ENCODE measurements around the gene IL1R1.
"Not testable (repeated sequence)": the region's sequence is repeated elsewhere in the genome, so short reads cannot be mapped to it uniquely, and the experiment has no call there.

IL1R1 gene, protein sequence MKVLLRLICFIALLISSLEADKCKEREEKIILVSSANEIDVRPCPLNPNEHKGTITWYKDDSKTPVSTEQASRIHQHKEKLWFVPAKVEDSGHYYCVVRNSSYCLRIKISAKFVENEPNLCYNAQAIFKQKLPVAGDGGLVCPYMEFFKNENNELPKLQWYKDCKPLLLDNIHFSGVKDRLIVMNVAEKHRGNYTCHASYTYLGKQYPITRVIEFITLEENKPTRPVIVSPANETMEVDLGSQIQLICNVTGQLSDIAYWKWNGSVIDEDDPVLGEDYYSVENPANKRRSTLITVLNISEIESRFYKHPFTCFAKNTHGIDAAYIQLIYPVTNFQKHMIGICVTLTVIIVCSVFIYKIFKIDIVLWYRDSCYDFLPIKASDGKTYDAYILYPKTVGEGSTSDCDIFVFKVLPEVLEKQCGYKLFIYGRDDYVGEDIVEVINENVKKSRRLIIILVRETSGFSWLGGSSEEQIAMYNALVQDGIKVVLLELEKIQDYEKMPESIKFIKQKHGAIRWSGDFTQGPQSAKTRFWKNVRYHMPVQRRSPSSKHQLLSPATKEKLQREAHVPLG

DNA sequence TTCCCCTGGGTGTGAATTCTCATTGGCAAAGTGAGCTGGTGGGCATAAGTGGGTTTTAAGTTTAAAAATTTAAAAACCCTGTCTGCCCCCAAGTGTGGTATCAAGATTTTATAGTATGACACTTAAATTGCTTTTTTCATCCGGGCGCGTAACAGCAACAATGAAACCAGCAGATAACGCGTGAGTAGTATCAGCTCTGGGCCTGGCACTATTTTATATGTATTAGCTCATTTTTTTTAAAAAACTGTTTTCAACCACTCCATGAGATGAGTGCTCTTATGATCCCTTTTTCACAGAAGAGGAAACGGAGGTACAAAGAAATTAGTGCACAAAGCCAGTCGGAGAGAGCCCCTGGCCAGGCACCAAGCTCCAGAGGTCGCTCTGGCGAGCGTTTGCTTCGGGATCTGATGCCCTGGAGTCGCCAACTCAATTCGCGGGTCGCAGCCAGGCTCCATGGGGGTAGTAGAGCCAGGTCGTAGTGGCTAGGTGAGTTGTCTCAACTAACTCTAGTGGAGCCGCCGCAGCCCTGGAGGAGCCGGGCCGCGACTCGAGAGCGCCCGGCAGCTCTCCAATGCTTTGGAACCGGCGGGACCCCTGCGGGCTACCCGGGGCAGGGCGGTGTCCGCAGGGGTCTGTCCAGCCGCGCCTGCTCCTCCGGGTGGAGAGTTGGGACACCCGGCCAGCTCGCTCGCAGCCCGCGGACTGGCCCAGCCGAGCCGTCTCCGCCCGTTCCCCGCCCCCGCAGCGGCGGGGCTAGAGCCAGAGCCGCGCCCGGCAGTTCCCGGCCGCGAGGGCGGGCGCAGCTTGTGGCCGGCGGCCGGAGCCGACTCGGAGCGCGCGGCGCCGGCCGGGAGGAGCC, at the start of gene IL1R1:
Gene IL1R1, plus strand, starts transcription at position 777 of the 859 bp plus-strand sequence. CDS start 14,979 bp downstream, outside the sequence.
- DNase-seq = no peak

DNA sequence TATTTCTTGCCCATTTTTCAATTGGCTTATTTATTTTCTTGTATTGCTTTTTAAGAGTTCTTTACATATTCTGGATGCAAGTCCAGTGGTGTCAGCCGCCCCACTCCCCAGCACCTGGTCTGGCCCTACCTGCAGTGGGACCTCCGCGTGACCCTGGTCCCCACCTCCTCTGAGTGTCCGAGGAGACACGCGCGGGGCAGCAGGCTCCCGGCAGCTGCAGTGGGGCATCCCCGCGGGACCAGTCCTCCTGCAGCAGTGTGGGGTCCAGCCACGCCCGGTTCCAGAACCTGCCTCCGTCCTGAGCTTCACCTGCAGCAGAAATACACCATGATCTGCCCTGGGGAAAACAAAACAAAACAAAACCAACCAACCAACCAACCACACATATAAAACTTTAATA, 48.9 kb upstream of the IL1R1 start:
- DNase-seq = no peak

DNA sequence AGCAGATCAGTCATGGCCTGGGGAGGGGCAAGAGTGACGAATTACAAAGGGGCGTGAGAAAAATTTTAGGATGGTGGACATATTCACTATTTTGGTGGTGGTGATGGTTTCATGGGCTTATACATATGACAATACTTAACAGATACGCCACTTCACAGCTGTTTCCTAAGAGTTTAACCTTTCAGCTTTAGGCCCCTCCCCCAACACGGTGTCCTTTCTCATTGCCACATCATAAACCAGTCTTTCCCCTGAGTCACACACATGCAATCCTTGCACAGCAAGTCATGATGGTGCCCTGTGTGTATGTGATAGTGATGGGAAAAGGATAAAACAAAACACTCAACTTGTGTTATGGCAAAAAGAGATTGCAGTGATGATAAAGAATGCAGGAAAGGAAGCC, 47.6 kb upstream of the IL1R1 start:
- DNase-seq = no peak

DNA sequence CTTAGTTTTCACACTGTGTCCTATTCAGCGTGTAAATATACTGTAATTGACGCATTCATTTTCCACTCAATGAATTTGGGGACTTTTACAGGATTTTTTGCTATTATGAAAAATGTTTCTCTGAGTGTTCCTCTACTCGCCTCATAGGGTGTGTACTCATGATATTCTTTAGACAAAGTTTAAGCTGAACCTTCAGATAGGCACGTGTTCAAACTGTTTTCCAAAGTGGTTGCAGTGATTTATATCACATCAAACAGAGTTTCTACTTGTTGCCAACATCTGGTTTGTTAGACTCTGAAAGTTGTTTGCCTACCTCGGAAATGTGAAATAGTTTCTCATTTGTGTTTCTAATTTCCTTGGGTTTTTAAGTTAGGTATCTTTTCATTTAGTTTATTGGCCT, 46.4 kb upstream of the IL1R1 start:
- DNase-seq = no peak

DNA sequence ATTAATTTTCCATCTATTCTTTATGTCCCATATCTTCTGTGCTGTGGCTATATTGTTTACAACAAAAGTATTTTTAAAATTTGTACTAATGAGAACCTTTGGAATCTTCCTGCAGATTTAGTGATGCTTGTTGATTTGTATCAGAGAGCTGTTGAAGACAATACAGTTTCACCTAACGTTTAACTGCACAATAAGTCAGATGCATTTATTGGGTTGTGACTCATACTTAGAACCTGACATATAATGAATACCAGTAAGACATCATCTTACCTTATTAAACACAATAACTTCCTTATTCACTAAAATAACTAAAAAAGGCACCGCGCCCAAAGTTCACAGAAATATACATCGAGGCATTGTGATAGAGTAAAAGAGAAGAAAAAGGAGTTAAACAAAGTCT, 43.8 kb upstream of the IL1R1 start:
- DNase-seq = no peak

DNA sequence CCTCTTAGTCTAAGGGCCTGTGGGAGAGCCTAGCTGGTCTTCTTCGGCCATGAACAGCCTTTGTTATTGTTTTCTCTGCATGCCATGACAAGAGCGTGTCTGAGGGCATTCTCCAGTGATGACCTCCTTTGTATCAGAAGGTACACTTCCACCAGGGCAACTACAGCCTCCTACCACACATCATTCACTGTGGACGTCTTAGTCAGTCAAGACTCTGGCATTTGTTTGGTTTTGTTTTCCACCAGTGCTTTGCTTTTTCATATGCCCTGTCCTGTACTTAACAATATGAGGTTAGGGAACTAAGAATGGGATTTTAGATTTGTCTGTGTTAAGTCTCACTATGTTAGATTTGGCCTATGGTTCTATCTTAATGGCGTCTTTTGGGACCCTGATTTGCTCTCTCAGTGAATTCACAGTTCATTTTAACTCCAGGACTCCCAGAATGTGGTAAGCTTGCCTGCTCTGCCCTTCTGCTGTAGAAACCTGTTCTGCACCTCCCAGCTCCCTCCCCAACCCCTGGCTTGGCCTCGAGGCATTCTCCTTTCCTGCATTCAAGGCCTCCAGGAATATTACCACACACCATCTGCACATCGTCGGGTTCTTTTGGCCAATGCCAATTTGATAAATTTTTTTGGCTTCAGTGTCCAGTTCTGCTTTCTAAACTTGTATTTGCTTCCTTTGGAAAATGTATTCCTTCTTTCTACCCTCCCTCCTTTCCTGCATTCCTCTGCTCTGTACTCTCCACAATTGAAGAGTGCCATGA, 42.8 kb upstream of the IL1R1 start:
- no peak for DNase-seq

DNA sequence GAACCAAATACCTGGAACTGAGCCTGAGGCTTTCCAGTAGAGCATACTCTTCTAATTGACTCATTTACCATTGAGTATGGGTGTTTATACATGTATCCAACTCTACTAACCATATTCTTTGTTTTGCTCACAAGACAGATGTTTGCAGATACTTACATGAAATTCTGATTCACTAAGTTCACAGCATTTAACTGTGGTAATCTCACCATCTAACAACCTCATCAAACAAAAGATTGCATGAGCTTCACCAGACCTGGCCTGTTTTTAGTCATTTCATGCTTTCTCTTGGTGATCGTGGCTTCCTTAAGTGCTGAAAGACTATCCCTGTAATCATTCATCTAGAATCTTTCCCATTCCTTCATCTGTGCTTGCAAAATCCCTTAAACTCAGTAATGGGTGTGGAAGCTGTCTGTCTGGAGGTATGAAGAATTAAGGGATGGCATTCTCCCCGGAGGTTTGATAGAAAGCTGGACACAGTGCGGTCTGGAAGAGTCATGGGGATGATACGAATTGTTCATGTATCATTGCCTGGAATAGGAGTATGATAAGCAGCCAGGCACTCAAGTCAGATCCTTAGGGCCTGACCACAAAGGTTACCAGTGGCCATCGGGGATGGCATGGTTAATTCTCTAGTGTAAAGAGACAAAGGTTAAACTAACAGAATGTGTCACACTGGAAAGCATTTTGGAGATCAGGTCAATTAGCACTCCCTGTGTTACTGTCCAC, 42.0 kb upstream of the IL1R1 start:
- no peak for DNase-seq

DNA sequence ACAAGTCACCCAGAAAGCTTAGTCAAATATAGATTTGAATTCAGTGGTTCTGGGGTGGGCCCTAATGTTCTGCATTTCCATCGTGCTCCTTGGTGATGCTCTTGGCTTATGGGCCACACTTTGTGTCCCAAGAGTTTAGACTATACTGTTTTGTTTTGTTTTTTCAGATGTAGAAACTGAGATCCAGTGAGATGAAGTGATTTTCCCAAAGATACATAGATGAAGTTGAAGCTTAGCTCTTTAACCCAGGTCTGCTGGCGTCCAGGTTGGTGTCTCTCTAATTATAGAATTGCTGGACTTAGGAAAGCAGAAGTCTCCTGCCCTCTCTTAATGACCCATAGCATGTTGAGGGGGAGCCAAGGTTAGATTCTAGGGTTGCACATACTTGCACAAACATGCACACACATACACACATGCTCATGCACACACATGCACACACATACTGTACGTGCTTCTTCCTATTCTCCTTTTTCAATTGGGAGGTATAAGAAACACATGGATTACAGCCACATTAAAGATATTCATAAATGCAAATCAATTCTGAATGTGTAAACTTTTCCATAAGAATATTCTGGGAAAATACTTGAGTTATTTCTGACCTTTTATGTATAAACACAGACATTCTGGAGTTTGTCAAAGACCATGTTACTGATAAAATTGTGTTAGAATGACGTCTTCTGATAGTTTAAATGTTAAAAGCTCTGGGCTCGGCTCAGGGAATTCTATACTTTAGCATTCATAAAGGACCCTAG, 41.3 kb upstream of the IL1R1 start:
- no peak for DNase-seq

DNA sequence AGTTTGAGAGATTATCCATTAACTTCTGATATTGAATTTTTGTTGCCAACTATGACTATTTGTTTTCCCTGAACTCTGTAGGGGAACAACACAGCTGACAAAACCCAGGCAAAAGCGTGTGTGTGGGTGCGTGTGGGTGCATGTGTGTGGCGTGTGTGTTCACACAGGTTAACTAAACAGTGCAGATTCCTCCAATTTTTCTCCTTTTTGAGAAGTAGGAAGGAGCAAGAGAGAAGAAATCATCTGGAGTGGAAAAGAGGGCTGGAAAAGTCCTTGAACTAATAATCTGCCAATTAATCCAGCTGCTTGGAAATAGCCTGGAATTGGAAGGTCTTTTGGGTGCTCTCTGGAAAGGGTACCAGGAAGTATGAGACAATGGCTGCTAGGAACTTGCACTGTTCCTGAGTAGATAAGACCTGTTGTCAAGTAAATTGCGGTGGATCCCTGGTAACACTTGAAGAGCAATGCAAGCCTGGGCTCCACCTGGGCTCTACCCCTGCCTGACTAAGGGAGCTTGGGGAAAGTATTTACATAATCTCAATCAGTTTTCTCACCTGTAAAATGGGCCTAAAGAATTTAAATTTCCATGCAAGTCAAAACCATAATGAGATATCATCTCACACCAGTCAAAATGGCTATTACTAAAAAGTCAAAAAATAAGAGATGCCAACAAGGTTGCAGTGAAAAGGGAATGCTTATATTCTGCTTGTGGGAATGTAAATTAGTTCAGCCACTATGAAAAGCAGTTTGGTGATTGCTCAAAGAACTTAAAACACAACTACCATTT, 40.5 kb upstream of the IL1R1 start:
- DNase-seq = no peak

DNA sequence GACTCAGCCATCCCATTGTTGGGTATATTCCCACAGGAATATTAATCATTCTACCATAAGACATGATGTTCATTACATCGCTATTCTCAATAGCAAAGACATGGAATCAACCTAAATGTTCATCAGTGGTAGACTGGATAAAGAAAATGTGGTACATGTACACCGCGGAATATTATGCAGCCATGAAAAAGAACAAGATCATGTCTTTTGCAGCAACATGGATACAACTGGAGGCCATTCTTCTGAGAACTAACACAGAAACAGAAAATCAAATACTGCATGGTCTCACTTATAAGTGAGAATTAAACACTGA, 40.0 kb upstream of the IL1R1 start:
- not testable (repeated sequence) for DNase-seq

DNA sequence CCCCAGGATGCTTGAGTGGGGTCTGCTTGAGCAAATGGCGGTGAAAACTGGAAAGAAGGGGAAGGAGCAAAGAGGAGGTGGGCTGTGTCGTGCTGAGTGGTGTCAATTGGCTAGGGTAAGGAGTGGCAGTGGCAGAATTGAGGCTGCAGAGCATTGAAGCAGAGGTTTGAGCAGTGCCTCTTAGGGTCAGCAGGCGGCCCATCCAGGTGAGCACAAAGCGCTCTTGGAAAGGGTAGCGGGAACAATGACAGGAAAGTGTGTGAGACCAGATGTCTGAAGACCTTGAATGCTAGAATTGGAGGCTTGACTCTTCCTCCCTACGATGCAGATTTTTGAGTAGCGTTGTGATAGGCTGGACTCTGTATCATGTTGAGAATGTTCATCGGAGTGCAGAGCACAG, 39.3 kb upstream of the IL1R1 start:
- no peak for DNase-seq

DNA sequence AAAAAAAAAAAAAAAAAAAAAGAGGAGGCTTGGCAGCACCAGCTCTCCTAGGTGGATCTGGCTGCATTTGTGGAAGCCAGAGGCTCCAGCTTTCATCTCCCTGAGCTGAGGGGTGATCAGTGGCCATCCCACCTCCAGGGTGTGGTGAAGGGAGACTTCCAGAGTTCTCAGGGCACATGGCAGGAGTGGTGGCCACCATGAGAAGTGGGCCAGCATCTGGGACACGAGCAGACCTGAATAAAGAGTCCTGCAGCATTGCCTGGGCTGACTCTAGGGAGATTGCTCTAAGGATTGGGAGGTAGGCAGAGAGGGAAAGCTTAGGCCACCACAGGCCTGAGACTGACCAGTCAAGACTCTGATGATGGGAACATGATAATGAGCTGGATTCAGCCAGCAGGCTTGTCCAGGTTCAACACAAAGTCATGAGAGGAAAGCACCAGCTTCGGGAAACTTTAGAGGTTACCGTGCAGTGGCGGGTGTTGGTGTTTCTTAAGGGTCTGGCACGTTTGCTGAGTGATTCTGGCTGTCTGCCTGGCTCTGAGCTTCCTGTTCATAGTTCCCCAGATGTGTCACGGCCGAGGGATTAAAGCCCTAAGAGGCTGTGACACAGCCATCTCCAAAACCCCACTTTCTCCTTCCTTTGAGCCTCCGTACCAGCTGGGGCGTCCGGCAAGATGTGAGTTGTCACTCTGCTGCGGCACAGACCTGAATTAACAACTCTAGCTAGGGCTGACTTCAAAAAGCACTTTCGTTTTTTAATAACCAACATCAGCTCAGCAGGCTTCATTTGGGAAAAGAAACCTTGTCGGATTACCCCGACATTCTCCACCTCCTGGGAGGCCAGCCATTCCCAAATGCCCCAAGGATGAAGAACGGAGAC, 38.3 kb upstream of the IL1R1 start:
- DNase-seq = no peak

DNA sequence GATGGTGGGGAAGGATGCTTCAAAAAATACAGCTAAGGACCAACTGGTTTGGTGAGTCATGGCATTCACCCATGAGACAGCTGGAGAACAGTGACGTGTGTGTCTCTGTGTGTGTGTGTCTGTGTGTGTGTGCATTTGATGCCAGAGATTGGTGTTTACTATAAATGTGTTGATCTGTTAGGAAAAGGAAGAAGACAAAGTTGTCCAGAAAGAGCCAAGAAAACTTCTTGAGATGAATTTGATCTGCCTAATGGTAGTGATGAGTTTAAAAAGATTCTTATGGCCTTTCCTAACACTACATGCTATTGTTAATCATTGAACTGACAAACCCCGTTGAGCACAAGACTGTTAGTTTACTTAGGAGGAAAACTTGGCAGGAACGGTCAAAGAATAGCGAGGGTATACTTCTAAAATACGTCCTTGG, 36.4 kb upstream of the IL1R1 start:
- DNase-seq = no peak

DNA sequence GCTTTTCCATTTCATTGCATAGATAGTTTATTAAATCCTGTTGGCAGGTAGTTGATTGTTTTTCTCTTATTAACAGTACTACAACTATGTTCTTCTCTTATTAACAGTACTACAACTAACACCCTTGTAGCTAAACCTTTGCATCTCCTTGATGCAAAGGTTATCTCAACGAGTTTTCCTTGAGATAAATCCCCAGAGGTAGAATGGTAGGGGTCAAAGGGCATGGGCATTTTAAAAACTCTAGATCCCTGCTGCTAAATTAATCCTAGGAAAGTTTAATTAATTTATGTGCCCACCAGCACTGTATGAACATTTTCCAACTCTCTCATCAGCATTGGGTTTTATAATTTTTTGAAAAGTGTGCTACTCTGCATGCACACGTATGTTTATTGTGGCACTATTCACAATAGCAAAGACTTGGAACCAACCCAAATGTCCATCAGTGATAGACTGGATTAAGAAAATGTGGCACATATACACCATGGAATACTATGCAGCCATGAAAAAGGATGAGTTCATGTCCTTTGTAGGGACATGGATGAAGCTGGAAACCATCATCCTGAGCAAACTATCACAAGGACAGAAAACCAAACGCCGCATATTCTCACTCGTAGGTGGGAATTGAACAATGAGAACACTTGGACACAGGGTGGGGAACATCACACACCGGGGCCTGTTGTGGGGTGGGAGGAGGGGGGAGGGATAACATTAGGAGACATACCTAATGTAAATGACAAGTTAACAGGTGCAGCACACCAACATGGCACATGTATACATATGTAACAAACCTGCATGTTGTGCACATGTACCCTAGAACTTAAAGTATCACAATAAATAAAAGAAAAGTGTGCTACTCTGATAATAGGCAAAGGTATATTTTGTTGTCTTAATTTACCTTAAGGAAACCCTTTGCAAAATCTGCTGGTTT, 35.5 kb upstream of the IL1R1 start:
- DNase-seq = not testable (repeated sequence)

DNA sequence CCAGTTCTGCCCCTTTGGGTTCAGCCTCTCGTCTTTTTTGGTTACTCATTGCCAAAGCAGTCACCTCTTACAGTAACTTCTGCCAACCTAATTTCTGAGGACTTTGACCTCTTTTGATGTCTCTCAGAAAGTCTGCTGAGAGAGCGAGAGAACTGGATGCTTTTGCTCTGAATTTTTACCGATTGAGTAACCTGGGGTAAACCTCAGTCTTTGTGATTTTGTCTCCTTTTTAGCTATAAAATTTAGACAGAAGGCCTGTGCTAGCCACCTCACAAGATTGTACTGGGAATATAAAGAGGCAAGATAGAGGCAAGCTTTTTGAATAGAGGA, 34.8 kb upstream of the IL1R1 start:
- DNase-seq = no peak

DNA sequence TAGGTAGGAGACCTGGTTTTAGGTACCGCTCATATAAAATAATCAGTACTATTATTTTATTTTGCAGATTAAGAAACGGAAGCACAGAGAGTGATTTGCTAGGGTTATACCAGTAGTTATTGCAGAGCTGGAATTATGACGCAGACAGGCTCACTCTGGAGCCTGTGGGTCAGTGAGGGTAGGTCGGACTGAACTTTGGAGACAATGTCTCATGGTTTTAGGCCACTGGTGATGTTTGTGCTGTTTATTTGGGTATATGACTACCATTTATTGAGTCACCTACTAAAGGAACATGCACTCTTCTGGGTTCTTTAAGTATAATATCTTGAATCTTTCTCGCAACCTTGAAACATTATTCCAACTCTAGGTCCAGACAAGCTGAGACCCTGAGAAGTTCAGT, 33.5 kb upstream of the IL1R1 start:
- no peak for DNase-seq

DNA sequence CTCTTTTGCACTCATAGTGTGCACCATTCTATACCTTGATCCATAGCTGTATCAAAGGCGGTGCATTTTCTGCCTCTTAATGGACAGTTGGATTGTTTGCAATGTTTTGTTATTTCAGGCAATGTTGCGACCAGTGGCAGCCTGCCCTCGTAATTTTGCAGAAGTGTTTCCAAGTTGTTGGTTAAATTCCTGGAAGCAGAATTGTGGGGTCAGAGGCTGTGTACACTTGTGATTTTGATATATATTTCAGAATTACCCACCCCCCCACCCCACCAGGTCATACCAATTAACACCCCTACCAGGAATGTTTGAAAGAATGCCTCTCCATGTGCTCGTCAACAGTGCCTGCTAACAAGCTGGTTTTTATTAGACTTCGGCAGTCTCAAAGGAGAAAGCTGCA, 32.4 kb upstream of the IL1R1 start:
- DNase-seq = no peak

DNA sequence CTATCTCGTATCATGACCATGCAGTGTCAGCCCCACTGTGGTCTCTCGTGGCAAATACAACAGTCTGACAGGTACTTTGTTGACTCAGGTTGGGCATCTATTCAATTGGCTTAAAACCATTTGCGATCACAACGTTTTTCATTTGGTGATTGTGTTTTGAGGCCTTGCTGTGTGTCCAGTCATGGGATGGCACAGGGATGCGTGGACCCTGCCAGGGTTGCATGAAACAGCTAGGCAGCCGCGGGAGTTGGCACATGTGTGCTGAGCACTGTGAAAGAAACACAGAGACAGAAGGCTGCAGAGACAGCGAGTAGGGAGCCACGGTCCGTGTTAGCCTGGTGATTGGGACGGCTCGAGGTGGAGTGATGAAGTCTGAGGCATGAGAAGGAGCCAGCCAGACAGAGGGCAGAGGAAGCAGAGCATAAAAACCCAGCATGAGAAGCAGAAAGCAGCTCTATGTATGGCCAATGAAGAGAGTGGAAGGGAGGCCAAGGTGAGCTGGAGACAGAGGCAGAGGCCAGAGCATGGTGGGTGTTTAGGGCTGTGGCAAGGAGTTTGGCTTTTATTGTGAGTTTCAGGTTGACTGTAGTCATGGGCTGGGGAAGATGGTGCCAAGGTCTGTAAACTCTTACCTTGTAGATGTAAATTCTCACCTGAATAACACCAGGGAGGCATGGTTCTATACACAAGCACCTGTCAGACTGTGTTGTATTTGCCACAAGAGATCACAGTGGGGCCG, 31.8 kb upstream of the IL1R1 start:
- DNase-seq = no peak
